ENCODE data around the gene WEE2. TPM values are rescaled to one million over a fixed set of nuclear protein-coding genes. Genes with fewer than 3 reads are reported as not detected.
A peak's percentile ranks its signal among the peaks of the same experiment; 100 is the strongest.

The WEE2 gene
- total RNA-seq, 2 donors from 2014 or later: not detected

DNA sequence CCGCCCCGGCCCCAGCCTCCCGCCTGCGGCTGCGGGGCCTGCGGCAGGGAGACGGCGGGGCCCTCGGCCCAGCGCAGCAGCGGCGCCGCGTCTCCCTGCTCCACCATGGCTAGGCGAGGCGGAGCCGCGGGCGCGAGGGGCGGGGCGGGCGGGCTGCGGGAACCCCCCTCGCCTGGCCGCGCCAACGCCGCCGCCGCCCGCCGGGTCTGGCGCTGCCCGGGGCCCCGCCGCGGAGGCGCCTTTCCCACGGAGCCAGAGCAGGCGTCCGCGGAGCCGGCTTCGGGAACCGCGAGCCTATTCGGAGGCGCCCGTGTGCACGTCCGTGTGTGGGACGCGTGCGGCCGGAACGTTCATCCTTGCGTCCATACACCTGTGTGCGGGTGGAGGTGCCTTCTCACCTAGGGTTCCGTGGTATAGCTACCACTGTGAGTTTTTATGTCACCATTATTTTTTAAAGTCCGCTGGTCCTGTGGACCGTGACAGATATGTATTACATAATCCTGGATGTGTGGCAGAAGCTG is 6.0 kb upstream of the WEE2 start, which contains the start of gene DENND11:
DENND11 (minus strand) TSS at position 120 of the 521 bp plus-strand sequence; CDS start at position 107, 13 bp downstream.
- DNase-seq (ENCODE audit: low spot score in 2 of 2) (peak; percentile 56 to 65), ATAC-seq (peak; percentile 79 to 81)
- H3K36me3 Mint-ChIP-seq: no peaks in the 10 kb centered on the region
- H3K27ac Mint-ChIP-seq: peak within 1 kb of the TSS; percentile 65 to 67
- no peaks in the 10 kb centered on the region for H3K9me3 Mint-ChIP-seq

DNA sequence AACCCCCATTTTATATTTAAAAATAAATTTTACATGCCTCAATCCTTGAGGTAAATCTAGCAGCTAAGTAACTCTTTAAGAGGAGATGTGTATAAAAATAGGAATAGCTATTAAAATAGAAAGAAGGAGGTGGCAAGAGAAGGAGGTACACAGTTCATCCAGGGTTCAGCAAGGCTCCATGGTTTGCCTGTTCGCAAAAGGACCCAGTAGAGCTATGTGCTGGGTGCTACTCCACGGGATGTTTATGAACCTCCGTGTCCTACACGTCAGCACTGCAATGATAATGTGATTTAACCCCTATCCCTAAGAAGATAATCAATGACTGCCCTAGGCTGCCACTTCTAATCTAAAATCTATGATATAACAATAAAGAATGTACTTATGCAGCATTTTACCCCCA is 5.3 kb upstream of the WEE2 start:
- H3K27ac Mint-ChIP-seq: no peak overlapping the region
- no peaks in the 10 kb centered on the region for H3K9me3 Mint-ChIP-seq
- DNase-seq (ENCODE audit: low spot score in 2 of 2) (no peak), ATAC-seq (no peak)
- no peaks in the 10 kb centered on the region for H3K36me3 Mint-ChIP-seq

DNA sequence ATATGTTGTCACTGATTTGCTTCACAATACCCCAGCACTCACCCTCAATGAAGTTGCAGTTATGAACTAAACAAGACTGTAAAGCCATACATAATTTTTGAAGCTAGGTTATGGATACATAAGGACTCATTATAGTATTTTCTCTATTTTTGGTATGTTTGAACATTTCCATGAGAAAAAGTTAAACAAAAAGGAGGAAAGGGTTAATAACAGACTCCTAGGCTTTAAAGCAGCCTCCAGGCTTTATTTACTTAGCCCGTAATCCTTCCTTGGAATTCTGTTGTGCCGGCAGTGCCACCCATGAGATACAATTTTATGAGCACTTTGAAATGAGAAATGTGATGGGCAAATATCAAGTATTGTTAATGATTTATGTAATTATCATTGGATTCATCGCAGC is 4.0 kb upstream of the WEE2 start:
- Mint-ChIP-seq H3K36me3 (no peaks in the 10 kb centered on the region), H3K27ac (no peak overlapping the region), H3K9me3 (no peaks in the 10 kb centered on the region)
- DNase-seq (ENCODE audit: low spot score in 2 of 2) (no peak), ATAC-seq (no peak)

DNA sequence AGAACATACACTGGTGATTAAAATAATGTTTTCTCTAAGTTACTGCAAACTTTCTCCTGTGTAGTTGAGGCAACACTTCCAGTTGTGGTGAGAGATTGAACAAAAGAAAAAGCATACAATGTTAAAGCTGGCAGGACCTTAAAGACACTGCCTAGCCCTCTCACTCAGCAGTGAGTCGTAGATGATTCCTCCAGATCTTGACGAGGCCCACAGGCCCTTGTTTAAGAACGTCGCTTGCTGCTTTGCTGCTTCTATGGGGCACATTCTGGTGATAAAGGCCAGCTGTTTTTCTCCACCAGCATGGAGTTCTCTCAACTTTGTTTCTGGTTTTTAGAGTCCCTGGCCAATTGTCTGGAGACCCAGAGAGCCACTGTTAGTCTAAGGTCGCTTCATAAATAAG is 3.4 kb upstream of the WEE2 start:
- no peak for DNase-seq (ENCODE audit: low spot score in 2 of 2)
- ATAC-seq: no peak
- H3K27ac Mint-ChIP-seq: no peak overlapping the region
- H3K9me3 Mint-ChIP-seq: no peaks in the 10 kb centered on the region
- no peaks in the 10 kb centered on the region for H3K36me3 Mint-ChIP-seq

DNA sequence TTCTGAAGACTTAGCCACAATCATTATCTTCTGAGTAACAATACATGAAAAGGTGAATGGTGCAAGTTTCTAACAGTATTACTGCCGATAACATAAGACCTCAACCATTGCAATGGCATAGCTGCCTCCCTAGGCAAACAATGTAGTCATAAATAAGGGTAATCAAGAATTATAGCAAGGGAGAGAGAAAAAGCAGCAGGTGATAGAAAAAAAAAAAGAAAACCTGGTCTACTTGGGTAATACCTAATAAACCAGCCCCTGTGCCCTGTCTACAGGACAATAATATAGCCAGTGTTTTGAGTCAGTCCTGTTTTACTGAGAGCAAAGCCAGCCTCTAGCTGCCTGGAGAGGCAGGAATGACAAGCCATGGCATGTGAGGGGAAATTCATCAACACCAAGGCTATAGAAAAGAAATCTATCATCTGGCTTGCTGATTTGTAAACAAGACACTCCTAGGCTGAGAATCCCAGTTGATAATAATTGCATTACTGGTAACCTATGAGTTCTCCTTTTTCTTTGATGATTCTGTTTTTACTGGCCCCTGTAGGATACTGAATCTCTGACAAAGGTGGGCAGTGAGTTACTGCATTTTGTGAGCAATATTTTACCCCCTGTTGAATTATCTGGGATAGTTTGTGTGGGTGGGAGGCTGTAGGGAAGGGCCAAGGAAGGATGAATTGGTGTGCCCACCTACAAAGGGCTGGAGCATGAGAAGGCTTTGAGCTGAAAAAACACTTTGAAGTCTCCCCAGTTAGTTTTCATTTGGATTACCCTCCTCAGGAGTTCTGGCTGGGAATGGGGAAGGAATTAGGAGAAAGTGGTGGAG is 1.7 kb upstream of the WEE2 start:
- H3K36me3 Mint-ChIP-seq: no peaks in the 10 kb centered on the region
- ATAC-seq (no peak), DNase-seq (ENCODE audit: low spot score in 2 of 2) (no peak)
- H3K9me3 Mint-ChIP-seq: no peaks in the 10 kb centered on the region
- no peak overlapping the region for H3K27ac Mint-ChIP-seq

DNA sequence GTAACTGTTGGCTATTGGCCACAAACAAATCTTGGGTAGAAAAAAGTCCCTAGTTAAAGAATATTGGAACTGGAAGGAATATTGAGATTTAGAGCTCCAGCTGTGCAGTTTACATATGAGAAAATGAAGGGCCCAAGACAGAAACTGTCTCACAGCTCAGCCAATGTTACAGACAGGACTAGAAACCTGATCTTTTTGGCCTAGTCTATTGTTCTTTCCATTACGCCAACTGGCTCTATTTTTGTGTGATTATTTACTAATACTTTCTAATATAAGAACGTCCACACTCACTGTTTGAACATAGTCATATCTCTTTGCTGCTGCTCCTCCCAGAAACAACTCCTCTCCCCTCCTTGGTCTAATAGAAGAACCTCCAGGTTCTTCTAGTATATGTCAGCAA is 1.2 kb downstream of the WEE2 start:
- Mint-ChIP-seq H3K27ac (no peak overlapping the region), H3K9me3 (no peaks in the 10 kb centered on the region), H3K36me3 (no peaks in the 10 kb centered on the region)
- no peak for ATAC-seq
- no peak for DNase-seq (ENCODE audit: low spot score in 2 of 2)

DNA sequence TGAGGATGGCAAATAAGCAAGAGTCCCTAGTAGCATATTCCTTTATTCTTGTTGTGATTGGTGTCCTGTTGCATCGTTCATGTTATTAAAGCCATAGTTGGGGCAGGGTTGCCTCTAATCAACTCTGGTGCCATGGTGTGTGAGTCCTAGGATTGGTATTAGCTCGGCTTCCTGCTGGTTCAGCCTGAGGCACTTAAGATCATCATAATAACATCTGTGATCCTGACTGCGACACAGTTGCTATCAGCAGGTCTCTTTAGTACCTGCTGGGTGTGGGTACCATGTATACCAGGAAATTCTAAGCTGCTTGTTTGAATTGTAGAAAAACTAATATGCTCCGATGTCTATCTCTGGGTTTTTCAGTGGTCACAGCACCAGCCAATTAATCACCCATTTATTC is 1.6 kb downstream of the WEE2 start:
- Mint-ChIP-seq H3K9me3 (no peaks in the 10 kb centered on the region), H3K36me3 (no peaks in the 10 kb centered on the region), H3K27ac (no peak overlapping the region)
- ATAC-seq: no peak
- no peak for DNase-seq (ENCODE audit: low spot score in 2 of 2)

DNA sequence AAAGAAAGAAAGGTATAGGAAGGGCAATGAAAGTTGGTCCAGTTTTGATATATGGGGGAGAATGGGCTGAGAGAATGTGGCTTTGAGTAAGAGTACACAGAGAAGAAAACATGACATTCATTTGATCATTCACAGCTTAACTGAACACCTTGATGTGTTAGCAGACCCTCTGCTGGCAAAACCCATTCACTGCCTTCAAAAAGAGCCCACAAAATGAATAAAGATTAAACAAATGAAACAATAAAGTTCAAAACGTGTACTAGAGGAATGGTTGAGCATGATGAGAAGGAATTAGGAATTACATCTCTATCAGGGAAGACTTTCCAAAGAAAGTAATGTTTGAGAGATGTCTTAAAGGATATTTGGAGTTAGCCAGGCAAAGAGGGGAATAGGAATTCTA is 2.1 kb downstream of the WEE2 start:
- Mint-ChIP-seq H3K9me3 (no peaks in the 10 kb centered on the region), H3K36me3 (no peaks in the 10 kb centered on the region), H3K27ac (no peak overlapping the region)
- no peak for ATAC-seq
- DNase-seq (ENCODE audit: low spot score in 2 of 2): no peak

DNA sequence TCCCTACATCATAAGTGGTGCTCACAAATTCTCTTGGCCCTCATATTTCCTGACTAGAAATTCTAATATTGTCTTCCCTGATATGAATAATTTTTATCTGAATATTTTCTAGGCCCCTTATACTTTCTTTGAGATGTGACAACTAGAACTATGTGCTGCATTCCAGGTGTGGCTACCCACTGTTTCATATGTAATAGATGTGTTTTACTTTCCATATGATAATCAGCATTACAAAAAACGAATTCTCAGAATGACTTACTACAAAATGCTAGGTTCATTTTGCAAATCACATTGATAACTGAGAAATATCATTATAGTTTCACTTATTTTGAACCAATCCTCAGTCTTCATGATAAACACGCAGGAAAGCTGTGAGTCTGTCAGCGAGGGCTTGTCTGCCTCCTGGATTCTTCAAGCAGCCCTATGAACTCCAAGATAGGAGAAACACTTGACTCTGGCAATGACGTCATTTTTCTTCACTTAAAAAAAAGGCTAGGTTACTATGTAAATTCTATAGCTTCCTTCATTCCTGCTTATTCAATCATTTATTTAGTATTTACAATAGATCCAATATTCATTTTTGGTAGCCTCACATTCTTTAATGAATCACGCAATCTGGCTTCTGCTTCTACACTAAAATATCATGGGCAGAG is 4.6 kb downstream of the WEE2 start:
- no peak overlapping the region for H3K27ac Mint-ChIP-seq
- no peaks in the 10 kb centered on the region for H3K36me3 Mint-ChIP-seq
- H3K9me3 Mint-ChIP-seq: no peaks in the 10 kb centered on the region
- ATAC-seq (peak in 1 of 2 donors; percentile 35), DNase-seq (ENCODE audit: low spot score in 2 of 2) (no peak)

DNA sequence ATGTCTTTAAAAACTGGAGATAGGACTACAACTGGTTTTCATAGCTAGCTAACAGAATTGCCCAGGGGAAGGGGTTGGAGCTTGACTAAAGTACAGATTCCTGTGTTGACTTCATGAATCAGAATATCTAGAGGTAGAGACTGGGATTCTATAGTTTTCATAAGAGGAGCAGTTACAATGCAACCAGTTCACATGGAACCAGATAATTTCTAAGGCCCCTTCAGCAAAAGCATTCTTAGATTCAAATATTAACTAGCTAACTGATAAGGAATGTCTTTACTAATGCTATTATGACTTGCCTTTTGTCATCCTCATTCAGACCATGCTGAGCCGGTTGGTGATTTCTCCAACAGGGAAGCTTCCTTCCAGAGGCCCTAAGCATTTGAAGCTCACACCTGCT is 5.7 kb downstream of the WEE2 start:
- Mint-ChIP-seq H3K9me3 (no peaks in the 10 kb centered on the region), H3K27ac (no peak overlapping the region), H3K36me3 (no peaks in the 10 kb centered on the region)
- DNase-seq (ENCODE audit: low spot score in 2 of 2): no peak
- ATAC-seq: no peak

DNA sequence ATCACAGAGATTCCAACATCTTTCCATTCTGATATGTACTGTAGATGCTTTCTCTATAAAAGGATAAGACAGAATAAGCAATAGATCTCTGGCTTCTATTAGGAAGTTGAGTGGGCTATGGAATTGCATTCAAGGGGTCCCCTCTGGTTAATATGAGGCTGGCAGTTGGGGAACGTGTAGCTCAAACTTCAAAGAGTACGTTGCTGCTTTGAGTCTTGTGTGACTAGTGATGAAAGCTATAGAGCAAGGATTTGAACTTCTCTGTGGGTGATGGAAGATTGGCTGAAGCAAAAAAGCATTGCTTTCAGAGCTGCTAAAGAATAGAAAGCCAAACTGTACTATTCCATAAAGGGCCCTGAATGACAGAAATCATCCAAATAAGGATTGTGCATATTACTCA is 6.4 kb downstream of the WEE2 start:
- DNase-seq (ENCODE audit: low spot score in 2 of 2) (no peak), ATAC-seq (no peak)
- Mint-ChIP-seq H3K27ac (no peak overlapping the region), H3K9me3 (no peaks in the 10 kb centered on the region), H3K36me3 (no peaks in the 10 kb centered on the region)

DNA sequence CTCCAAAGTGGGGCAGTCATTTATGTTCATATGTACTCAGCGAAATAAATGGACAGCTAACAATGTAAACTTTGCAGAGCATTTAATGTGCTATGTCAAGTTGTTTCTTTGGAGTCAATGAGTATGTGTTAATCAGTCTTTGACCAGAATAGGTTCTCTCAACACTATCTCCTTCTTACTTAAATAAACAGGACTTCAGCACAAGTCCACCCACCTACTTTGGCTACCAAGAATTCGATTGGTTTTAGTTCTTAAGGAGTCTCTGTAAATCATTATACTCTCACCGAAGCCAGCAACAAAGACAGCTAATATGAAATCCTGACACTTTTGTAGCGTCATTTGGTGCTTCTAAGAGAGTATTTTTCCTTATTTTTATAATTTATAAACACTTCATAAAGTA is 6.9 kb downstream of the WEE2 start:
- no peaks in the 10 kb centered on the region for H3K36me3 Mint-ChIP-seq

DNA sequence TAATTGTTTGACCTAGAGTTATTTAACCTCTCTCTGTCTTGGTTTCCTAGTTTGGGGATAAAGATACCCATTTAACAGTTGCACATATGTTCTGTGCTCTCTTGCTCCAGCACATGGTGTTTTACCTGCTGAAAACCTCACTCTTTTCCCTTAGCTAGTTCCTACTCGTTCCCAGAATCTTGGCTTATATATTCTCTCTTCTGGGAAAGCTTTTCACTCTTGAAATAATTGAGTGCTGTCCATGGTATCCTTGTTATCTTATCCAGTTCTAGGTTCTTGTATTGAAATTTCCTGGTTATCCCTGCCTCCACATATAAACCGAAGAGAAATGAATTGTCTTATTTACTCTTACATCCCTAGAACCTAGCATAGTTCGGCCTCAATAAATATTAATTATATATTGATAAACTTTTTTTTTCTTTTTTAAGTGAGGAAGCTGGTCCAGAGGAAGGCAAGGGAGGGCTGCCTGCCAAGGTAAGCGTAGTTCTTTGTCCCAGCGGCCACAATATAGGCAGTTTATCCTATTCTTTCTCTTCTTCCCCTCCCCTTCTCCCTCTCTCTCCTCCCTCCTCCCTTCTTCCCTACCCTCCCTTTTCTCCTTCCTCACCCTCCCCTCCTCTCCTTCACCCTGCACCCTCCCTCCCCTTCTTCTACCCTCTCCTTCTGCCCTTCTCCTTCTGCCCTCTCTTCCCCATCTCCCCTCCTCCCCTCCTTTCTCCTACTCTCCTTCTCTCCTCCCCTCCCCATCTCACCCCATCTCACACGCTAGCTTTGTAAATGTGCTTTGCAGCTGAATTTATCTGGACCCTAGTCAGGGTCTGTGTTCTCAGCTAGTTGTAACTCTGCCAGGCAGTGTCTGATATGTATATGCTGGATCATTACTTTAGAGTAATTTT is 7.9 kb downstream of the WEE2 start:
- no peaks in the 10 kb centered on the region for H3K36me3 Mint-ChIP-seq
- no peak for ATAC-seq
- DNase-seq (ENCODE audit: low spot score in 2 of 2): no peak
- H3K27ac Mint-ChIP-seq: no peak overlapping the region
- no peaks in the 10 kb centered on the region for H3K9me3 Mint-ChIP-seq

More for the DNA sequence above, 6.9 kb downstream of the WEE2 start:
- ATAC-seq: no peak
- no peaks in the 10 kb centered on the region for H3K9me3 Mint-ChIP-seq
- H3K27ac Mint-ChIP-seq: no peak overlapping the region
- DNase-seq (ENCODE audit: low spot score in 2 of 2): no peak

DNA sequence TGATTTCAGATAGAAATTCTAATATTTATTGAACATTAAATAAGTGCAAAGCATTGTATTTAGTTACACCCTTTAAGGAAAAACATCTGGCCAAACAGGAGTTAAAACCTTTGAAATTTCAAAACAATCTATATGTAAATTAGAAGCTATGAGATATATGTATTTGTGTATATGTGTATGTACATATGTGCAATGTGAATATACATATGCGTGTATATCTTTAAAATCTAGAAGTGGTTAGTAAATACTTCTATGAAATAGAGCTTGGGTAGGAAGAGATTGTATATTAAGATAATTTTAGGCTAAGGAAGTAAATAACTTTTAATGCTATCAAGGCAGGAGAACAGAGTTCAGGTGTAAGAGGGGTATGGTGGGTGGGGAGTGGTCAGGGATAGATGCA is 9.3 kb downstream of the WEE2 start:
- ATAC-seq: no peak

DNA sequence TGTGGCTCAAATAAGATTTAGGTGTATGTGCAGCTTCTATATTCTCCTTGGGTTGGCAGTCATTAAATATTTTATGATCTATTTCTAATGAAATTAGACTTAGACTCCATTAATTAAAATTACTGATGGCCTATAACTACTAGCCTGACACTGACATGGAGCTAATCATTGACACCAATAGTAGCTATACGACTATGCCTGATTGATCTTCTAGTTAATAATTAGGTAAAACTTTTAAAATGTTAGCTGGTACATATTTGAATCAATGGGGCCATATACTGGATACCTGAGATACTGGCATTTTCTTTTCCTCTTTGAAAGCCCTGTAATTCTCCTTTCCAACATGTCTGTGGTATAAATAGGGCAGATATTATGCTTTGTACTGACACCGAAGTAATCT is 14.4 kb downstream of the WEE2 start:
- no peak for ATAC-seq
- H3K36me3 Mint-ChIP-seq: no peaks in the 10 kb centered on the region
- no peaks in the 10 kb centered on the region for H3K9me3 Mint-ChIP-seq
- no peak overlapping the region for H3K27ac Mint-ChIP-seq
- DNase-seq (ENCODE audit: low spot score in 2 of 2): no peak

More for the DNA sequence above, 9.3 kb downstream of the WEE2 start:
- Mint-ChIP-seq H3K27ac (no peak overlapping the region), H3K9me3 (no peaks in the 10 kb centered on the region), H3K36me3 (no peaks in the 10 kb centered on the region)
- DNase-seq (ENCODE audit: low spot score in 2 of 2): no peak

DNA sequence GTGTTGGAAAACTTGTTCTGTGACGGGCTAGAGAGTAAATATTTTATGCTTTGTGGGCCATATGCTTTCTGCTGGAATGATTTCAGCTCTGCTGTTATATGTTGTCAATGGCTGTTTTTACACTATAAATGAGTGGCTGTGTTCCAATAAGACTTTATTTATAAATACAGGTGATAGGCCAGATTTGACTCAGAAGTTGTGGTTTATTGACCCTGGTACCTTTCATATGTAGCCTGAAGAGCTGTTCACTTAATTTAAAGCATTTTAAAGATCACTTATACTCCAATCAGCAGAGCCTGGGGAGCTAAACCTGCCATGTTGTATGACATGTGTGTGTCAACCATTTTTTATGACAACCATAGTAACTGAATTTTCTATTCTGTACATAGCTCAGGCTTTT is 20.9 kb downstream of the WEE2 start:
- no peak for DNase-seq (ENCODE audit: low spot score in 2 of 2)
- H3K9me3 Mint-ChIP-seq: no peaks in the 10 kb centered on the region
- H3K36me3 Mint-ChIP-seq: no peaks in the 10 kb centered on the region
- no peak for ATAC-seq
- H3K27ac Mint-ChIP-seq: no peak overlapping the region

Data from activated naive CD4-positive, alpha-beta T cell treated with anti-CD3 and anti-CD28 coated beads, Interleukin-2, amount 50 U/mL, for 72 hours (primary cell).